Pancreas (tissue), 10 donors: ENCODE results near the gene ME3. TPM values are rescaled to one million over a fixed set of nuclear protein-coding genes. Genes with fewer than 3 reads are reported as not detected.

Experiments used
- ATAC-seq, 4 donors: fragments of 200-7000 bp; cut with Tn5 transposase; one replicate each; pipeline versions ENCODE4 v1.8.0 to v1.9.1; 2020; ENCODE audit warnings: mild to moderate bottlenecking in 4 of 4, moderate library complexity in 4 of 4
- DNase-seq, 6 donors: peaks; one replicate each; pipeline ENCODE4 v3.0.0-alpha.2; 2020
- FAIRE-seq: peaks from 2 replicates; lab custom pipeline; 2012; peaks lifted over from hg19 to GRCh38; lab: Jason Lieb, UNC
- H3K27ac ChIP-seq, 4 donors: fragments of 200-600 bp; sonication (generic); 1 replicate in 3 of 4; 2 replicates in 1 of 4; pipeline versions ENCODE4 v1.5.0 to v1.8.0; 2020
- H3K27me3 ChIP-seq, 4 donors: fragments of 200-600 bp; one replicate each; pipeline ENCODE4 v1.8.0; 2021
- H3K36me3 ChIP-seq, 3 donors: fragments of 200-600 bp; sonication (generic) in 1 of 3; one replicate each; pipeline versions ENCODE4 v1.5.0 to v1.8.0; 2020 to 2021
- H3K4me1 ChIP-seq, 3 donors: fragments of 200-600 bp; one replicate each; pipeline ENCODE4 v1.8.0; 2021
- H3K4me3 ChIP-seq, 4 donors: fragments of 200-600 bp; sonication (generic) in 2 of 4; one replicate each; pipeline versions ENCODE4 v1.5.0 to v1.8.0; 2020 to 2021
- H3K9me3 ChIP-seq, 4 donors: fragments of 200-600 bp; one replicate each; pipeline ENCODE4 v1.8.0; 2021
- CTCF ChIP-seq, 4 donors: fragments of 200-600 bp; sonication (generic) in 3 of 4; IDR thresholded peaks; one replicate each; pipeline versions ENCODE4 v1.5.0 to v1.8.0; 2021; ENCODE audit warnings: antibody characterized with exemption in 4 of 4
- WGBS, 2 donors: extraction: QIAGEN DNeasy Blood & Tissue Kit; methylation state at CpG; one replicate each; pipeline ENCODE4 v1.1.7; 2013; 5-methylcytosine and 5-hydroxymethylcytosine counted together
- intact Hi-C, 3 donors: fragments of 100-400 bp; cut with DNase I; formaldehyde crosslinking; loops; one replicate each; pipeline versions ENCODE4 v1.11.1 to v1.14.2; 2022
- polyA plus RNA-seq, 2 donors: library from polyadenylated mRNA; stranded (reverse); fragments of 200-250 nt; gene quantifications; one replicate each; pipeline ENCODE4 v1.2.3, GENCODE V29; 2013
- total RNA-seq, 6 donors: library from RNA; stranded (reverse); fragmentation: NEBNext Ultra II Directional in 4 of 6; extraction: Animal tissue kit (Norgen Biotek cat#: 25700) in 4 of 6; gene quantifications; one replicate each; pipeline versions ENCODE4 v1.2.1 to v1.2.4, GENCODE V29; 2021 to 2023
- donor health status: healthy with polysubstance abuse.
- donor health status: DM: no; HTN: no; CAD: no; lungs with moderate emphysema.
- donor health status: DM: no; HTN: no; CAD: no.
- donor health status: control.
- donor health status: control.
- donor health status: Bipolar disorder and iron deficiency.
- donor health status: DM: yes; HTN: yes; CAD: no.
- donor health status: DM: no; HTN: no; CAD: no.
- donor health status: DM: no; HTN: no; CAD: no.
- donor health status: DM: yes; HTN: yes; CAD: no.

The ME3 gene
- total and polyA plus RNA-seq, 8 donors = 6.5 to 38.8 (median 13.2) TPM

- no peak for FAIRE-seq
- H3K27ac ChIP-seq = peak overlapping the region; percentile 5 to 77 (median 56)
- no peak for DNase-seq
- no peaks in the 10 kb centered on the region for H3K9me3 ChIP-seq
- ATAC-seq = peak in 3 of 4 donors; percentile 15 to 43 (median 39)
- intact Hi-C loops = no loop called here
- H3K36me3 ChIP-seq = no peaks in the 10 kb centered on the region
- H3K27me3 ChIP-seq = no peaks in the 10 kb centered on the region
- no peak for TF ChIP-seq CTCF (IDR thresholded peaks at IDR 0.05)
- 0 to 33% methylated on average over 1 of the region's 1 CpG for WGBS, 2 donors
- no peak overlapping the region for H3K4me3 ChIP-seq
- peaks cover 0 to 21% (median 9%) of the 10 kb centered on the region in 3 donors for H3K4me1 ChIP-seq
Measured at GRCh38 chr11:86592047-86592591, 80.3 kb downstream of the ME3 start.

- no peak for DNase-seq
- Histone ChIP-seq H3K9me3 (no peaks in the 10 kb centered on the region), H3K27ac (peak overlapping the region in 3 of 4 donors; percentile 44 to 77 (median 68)), H3K4me1 (peaks cover 0 to 16% (median 9%) of the 10 kb centered on the region in 3 donors), H3K36me3 (no peaks in the 10 kb centered on the region), H3K4me3 (no peak overlapping the region), H3K27me3 (no peaks in the 10 kb centered on the region)
- WGBS, 2 donors = 87% methylated on average over 4 of the region's 4 CpGs
- no peak for FAIRE-seq
- intact Hi-C loops = no loop called here
- ATAC-seq = no peak
- no peak for TF ChIP-seq CTCF (IDR thresholded peaks at IDR 0.05)
Measured at GRCh38 chr11:86591631-86592030, 80.8 kb downstream of the ME3 start.

- intact Hi-C loops = no loop called here
- 94 to 96% methylated on average over 7 of the region's 7 CpGs for WGBS, 2 donors
- Histone ChIP-seq H3K4me3 (no peak overlapping the region), H3K36me3 (no peaks in the 10 kb centered on the region), H3K9me3 (no peaks in the 10 kb centered on the region), H3K27me3 (no peaks in the 10 kb centered on the region), H3K27ac (no peak overlapping the region), H3K4me1 (peaks cover 0 to 16% (median 9%) of the 10 kb centered on the region in 3 donors)
- no peak for DNase-seq
- ATAC-seq = no peak
- no peak for FAIRE-seq
- no peak for TF ChIP-seq CTCF (IDR thresholded peaks at IDR 0.05)
Measured at GRCh38 chr11:86589856-86590589, 82.4 kb downstream of the ME3 start.

- intact Hi-C loops = no loop called here
- FAIRE-seq = no peak
- H3K27ac ChIP-seq = no peak overlapping the region
Measured at GRCh38 chr11:86589204-86589603, 83.2 kb downstream of the ME3 start.

More at GRCh38 chr11:86589204-86589603, 83.2 kb downstream of the ME3 start:
- Histone ChIP-seq H3K4me3 (no peak overlapping the region), H3K9me3 (no peaks in the 10 kb centered on the region), H3K36me3 (no peaks in the 10 kb centered on the region), H3K27me3 (no peaks in the 10 kb centered on the region), H3K4me1 (peaks cover 0 to 16% (median 9%) of the 10 kb centered on the region in 3 donors)
- DNase-seq = no peak
- TF ChIP-seq CTCF (IDR thresholded peaks at IDR 0.05) = no peak
- ATAC-seq = no peak
